RCC 7860 (cell line): ENCODE results near the gene HEATR5B.
"Not testable (repeated sequence)": the region's sequence is repeated elsewhere in the genome, so short reads cannot be mapped to it uniquely, and the experiment has no call there.

Experiments used
- DNase-seq: peaks from one replicate; pipeline ENCODE4 v3.0.0-alpha.2; 2015; ENCODE audit warnings: low spot score
- FAIRE-seq: peaks from 2 replicates; lab custom pipeline; 2012; peaks lifted over from hg19 to GRCh38; lab: Jason Lieb, UNC

HEATR5B gene

GRCh38 chr2:36951027-36951518 lies 133.1 kb downstream of the HEATR5B start:
- DNase-seq = no peak

GRCh38 chr2:36949845-36950244 lies 134.3 kb downstream of the HEATR5B start:
- no peak for FAIRE-seq
- no peak for DNase-seq

More at GRCh38 chr2:36951027-36951518, 133.1 kb downstream of the HEATR5B start:
- FAIRE-seq = no peak

- FAIRE-seq, DNase-seq: not testable (repeated sequence)
Measured at GRCh38 chr2:36945240-36945639, 138.9 kb downstream of the HEATR5B start.

GRCh38 chr2:36941867-36942266 lies 142.3 kb downstream of the HEATR5B start:
- DNase-seq = no peak
- FAIRE-seq = no peak

GRCh38 chr2:36936526-36936925 lies 147.6 kb downstream of the HEATR5B start:
- not testable (repeated sequence) for DNase-seq
- peak; percentile 42 for FAIRE-seq

- DNase-seq, FAIRE-seq: not testable (repeated sequence)
Measured at GRCh38 chr2:36931688-36932087, 152.5 kb downstream of the HEATR5B start.
